ENCODE measurements around the gene KRT74.

DNA sequence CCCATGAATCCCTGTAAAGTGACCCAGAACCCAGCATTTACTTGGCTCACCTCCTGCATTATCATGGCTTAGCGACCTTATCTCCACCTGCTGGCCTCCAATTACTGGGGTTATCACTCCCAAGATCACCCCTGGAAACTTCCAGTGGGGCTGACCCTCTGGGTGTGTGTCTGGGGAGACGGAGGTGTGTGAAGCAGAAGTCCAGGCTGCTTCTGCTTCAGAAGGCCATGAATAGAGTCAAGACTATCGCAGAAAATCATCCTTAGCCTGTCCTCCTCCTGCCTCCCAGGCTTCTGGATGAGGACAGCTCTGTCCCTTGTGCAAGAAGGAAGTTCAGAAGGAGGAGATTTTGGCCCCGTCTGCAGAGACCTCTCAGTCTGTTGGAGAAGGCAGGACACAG lies 28.0 kb upstream of the KRT74 start:
- TF ChIP-seq CTCF (conservative IDR thresholded peaks at IDR 0.05; ENCODE audit: low read length) (no peak), EZH2phosphoT487 (IDR thresholded peaks at IDR 0.05; ENCODE audit: borderline replicate concordance, low read depth, low read length) (no peak)
